MCF 10A (cell line): ENCODE data around the gene CLCA4. TPM values are rescaled to one million over a fixed set of nuclear protein-coding genes. Genes with fewer than 3 reads are reported as not detected.
"Not testable (repeated sequence)": the region's sequence is repeated elsewhere in the genome, so short reads cannot be mapped to it uniquely, and the experiment has no call there.

ENCODE experiments used
- BruUV-seq: library from RNA; stranded (reverse); fragments of 400-500 nt; replicated peaks from 2 replicates; lab custom pipeline; 2021; lab: Mats Ljungman, UMichigan
- CTCF ChIA-PET: fragments of 300-600 bp; sonication (Branson Sonifier 250); formaldehyde crosslinking; extraction: SDS; loops from one replicate; lab custom pipeline; 2021; ENCODE audit warnings: antibody characterized with exemption, inconsistent platforms; lab: Yijun Ruan, JAX
- POLR2A ChIA-PET: fragments of 300-600, 350-650 bp; sonication (Branson Sonifier 250); formaldehyde crosslinking; extraction: SDS; loops from one replicate; lab custom pipeline; 2020; ENCODE audit warnings: antibody characterized with exemption, inconsistent platforms; lab: Yijun Ruan, JAX
- DNase-seq: peaks from one replicate; pipeline ENCODE4 v3.0.0-alpha.2; 2018; ENCODE audit not compliant: unreplicated experiment
- H3K27ac Mint-ChIP-seq: one replicate; pipeline ENCODE4 v1.8.0; 2022; ENCODE audit warnings: mild to moderate bottlenecking, low read depth, mixed read lengths; ENCODE audit not compliant: unreplicated experiment
- H3K27me3 Mint-ChIP-seq: one replicate; pipeline ENCODE4 v1.8.0; 2022; ENCODE audit warnings: mixed read lengths; ENCODE audit not compliant: insufficient read depth, unreplicated experiment
- H3K36me3 Mint-ChIP-seq: one replicate; pipeline ENCODE4 v1.8.0; 2022; ENCODE audit warnings: mild to moderate bottlenecking, moderate library complexity, mixed read lengths; ENCODE audit not compliant: insufficient read depth, unreplicated experiment
- H3K4me1 Mint-ChIP-seq: one replicate; pipeline ENCODE4 v1.8.0; 2022; ENCODE audit warnings: mixed read lengths; ENCODE audit not compliant: insufficient read depth, unreplicated experiment
- H3K4me3 Mint-ChIP-seq: one replicate; pipeline ENCODE4 v1.8.0; 2022; ENCODE audit warnings: mild to moderate bottlenecking, moderate library complexity, mixed read lengths; ENCODE audit not compliant: unreplicated experiment
- H3K9me3 Mint-ChIP-seq: one replicate; pipeline ENCODE4 v1.8.0; 2022; ENCODE audit warnings: mixed read lengths; ENCODE audit not compliant: unreplicated experiment
- intact Hi-C: fragments of 100-400 bp; cut with micrococcal nuclease; formaldehyde crosslinking; loops from 2 replicates; pipeline ENCODE4 v1.14.1; 2022
- total RNA-seq: library from RNA; stranded (reverse); gene quantifications from 2 replicates; pipeline ENCODE4 v1.2.3, GENCODE V29; 2022
- TF ChIP-seq, protein P1 (sequence below): fragments of 200-600 bp; IDR thresholded peaks from one replicate; pipeline ENCODE4 v1.8.0; 2022; ENCODE audit warnings: antibody characterized with exemption, mild to moderate bottlenecking; ENCODE audit not compliant: unreplicated experiment

Gene CLCA4
- total RNA-seq, 1 experiment from 2014 or later: not detected

- Mint-ChIP-seq H3K27me3 (no peaks in the 10 kb centered on the region), H3K36me3 (no peaks in the 10 kb centered on the region), H3K27ac (no peak overlapping the region), H3K9me3 (peaks cover 9% of the 10 kb centered on the region), H3K4me3 (no peak overlapping the region), H3K4me1 (peaks cover 5% of the 10 kb centered on the region)
- intact Hi-C loops: no loop called here
- BruUV-seq: no TSS peak
- POLR2A ChIA-PET: no interaction called here
- no peak for DNase-seq
- TF ChIP-seq, protein P1, sequence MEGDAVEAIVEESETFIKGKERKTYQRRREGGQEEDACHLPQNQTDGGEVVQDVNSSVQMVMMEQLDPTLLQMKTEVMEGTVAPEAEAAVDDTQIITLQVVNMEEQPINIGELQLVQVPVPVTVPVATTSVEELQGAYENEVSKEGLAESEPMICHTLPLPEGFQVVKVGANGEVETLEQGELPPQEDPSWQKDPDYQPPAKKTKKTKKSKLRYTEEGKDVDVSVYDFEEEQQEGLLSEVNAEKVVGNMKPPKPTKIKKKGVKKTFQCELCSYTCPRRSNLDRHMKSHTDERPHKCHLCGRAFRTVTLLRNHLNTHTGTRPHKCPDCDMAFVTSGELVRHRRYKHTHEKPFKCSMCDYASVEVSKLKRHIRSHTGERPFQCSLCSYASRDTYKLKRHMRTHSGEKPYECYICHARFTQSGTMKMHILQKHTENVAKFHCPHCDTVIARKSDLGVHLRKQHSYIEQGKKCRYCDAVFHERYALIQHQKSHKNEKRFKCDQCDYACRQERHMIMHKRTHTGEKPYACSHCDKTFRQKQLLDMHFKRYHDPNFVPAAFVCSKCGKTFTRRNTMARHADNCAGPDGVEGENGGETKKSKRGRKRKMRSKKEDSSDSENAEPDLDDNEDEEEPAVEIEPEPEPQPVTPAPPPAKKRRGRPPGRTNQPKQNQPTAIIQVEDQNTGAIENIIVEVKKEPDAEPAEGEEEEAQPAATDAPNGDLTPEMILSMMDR: no peak
- CTCF ChIA-PET: interaction anchor here (0.6 kb wide), 1 partner anchor 118 kb away, joined by 3 read pairs; no protein-coding TSS in a partner anchor
These were observed 49.3 kb downstream of the CLCA4 start for GRCh38 chr1:86596224-86596623.

GRCh38 chr1:86596741-86597290, 49.9 kb downstream of the CLCA4 start:
- intact Hi-C loops: no loop called here
- ChIA-PET CTCF (interaction anchor here (0.6 to 0.9 kb wide), 2 partner anchors 18 to 119 kb away, joined by 3 read pairs; no protein-coding TSS in a partner anchor), POLR2A (no interaction called here)
- peaks cover 12% of the 10 kb centered on the region for H3K9me3 Mint-ChIP-seq
- no peak for DNase-seq
- TF ChIP-seq, protein P1: no peak
- H3K27me3 Mint-ChIP-seq: no peaks in the 10 kb centered on the region
- H3K36me3 Mint-ChIP-seq: no peaks in the 10 kb centered on the region
- no peak overlapping the region for H3K4me3 Mint-ChIP-seq
- no peak overlapping the region for H3K27ac Mint-ChIP-seq
- H3K4me1 Mint-ChIP-seq: peaks cover 5% of the 10 kb centered on the region
- no TSS peak for BruUV-seq

DNA sequence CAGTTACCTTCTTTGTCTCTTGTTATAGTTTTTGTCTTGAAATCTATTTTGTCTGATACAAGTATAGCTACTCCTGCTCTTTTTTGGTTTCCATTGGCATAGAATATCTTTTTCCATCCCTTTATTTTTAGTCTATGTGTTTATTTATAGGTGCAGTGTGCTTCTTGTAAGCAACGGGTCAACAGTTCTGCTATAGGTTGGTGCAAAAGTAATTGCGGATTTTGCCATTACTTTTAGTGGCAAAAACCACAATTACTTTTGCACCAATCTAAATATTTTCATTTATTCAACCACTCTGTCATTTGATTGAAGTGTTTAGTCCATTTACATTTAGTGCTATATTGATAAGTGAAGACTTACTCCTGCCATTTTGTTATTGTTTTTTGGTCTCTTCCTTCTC, 59.2 kb downstream of the CLCA4 start:
- DNase-seq, H3K4me1 Mint-ChIP-seq, BruUV-seq, POLR2A ChIA-PET, CTCF ChIA-PET, H3K27me3 Mint-ChIP-seq, intact Hi-C loops, H3K4me3 Mint-ChIP-seq, H3K27ac Mint-ChIP-seq, H3K36me3 Mint-ChIP-seq: not testable (repeated sequence)
- H3K9me3 Mint-ChIP-seq: peaks cover 13% of the 10 kb centered on the region

- no TSS peak for BruUV-seq
- Mint-ChIP-seq H3K9me3 (peaks cover 8% of the 10 kb centered on the region), H3K27me3 (no peaks in the 10 kb centered on the region), H3K36me3 (no peaks in the 10 kb centered on the region), H3K4me1 (no peaks in the 10 kb centered on the region), H3K27ac (no peak overlapping the region), H3K4me3 (no peak overlapping the region)
- TF ChIP-seq, protein P1: no peak
- DNase-seq: no peak
- intact Hi-C loops: no loop called here
- CTCF ChIA-PET: no interaction called here
- POLR2A ChIA-PET: no interaction called here
These were observed 69.6 kb downstream of the CLCA4 start for GRCh38 chr1:86616433-86616832.
